Kidney (tissue), 22 donors: ENCODE measurements around the gene GNAT2. TPM values are rescaled to one million over a fixed set of nuclear protein-coding genes. Genes with fewer than 3 reads are reported as not detected.
A peak's percentile ranks its signal among the peaks of the same experiment; 100 is the strongest.

Source experiments
- DNase-seq, 5 donors: peaks; one replicate each; pipeline ENCODE4 v3.0.0-alpha.2; 2013 to 2020
- FAIRE-seq: peaks from 2 replicates; lab custom pipeline; 2012; peaks lifted over from hg19 to GRCh38; lab: Jason Lieb, UNC
- H3K27ac ChIP-seq, 2 donors: one replicate each; pipeline ENCODE4 v1.7.0; 2013; ENCODE audit warnings: low read depth in 2 of 2, low read length in 2 of 2, inconsistent platforms in 1 of 2
- H3K27me3 ChIP-seq: one replicate; pipeline ENCODE4 v1.7.1; 2013; ENCODE audit warnings: low read length, inconsistent platforms; ENCODE audit not compliant: control insufficient read depth, insufficient read depth
- H3K36me3 ChIP-seq, 3 donors: one replicate each; pipeline versions ENCODE4 v1.7.0 to v1.7.1; 2013; ENCODE audit warnings: low read length in 3 of 3, control low read depth in 1 of 3, inconsistent platforms in 1 of 3; ENCODE audit not compliant: insufficient read depth in 3 of 3, control insufficient read depth in 2 of 3
- H3K4me1 ChIP-seq, 3 donors: one replicate each; pipeline versions ENCODE4 v1.7.0 to v1.7.1; 2013; ENCODE audit warnings: low read length in 3 of 3, inconsistent platforms in 1 of 3, low read depth in 1 of 3; ENCODE audit not compliant: control insufficient read depth in 2 of 3, insufficient read depth in 2 of 3
- H3K4me3 ChIP-seq, 3 donors: one replicate each; pipeline versions ENCODE4 v1.7.0 to v1.8.1; 2013; ENCODE audit warnings: low read length in 3 of 3, control low read depth in 1 of 3, inconsistent platforms in 1 of 3
- H3K9ac ChIP-seq, 3 donors: one replicate each; pipeline versions ENCODE4 v1.7.0 to v1.7.1; 2013; ENCODE audit warnings: low read length in 3 of 3, control low read depth in 1 of 3, inconsistent platforms in 1 of 3
- H3K9me3 ChIP-seq, 3 donors: one replicate each; pipeline versions ENCODE4 v1.7.0 to v1.7.1; 2013; ENCODE audit warnings: low read length in 3 of 3, control low read depth in 1 of 3, inconsistent platforms in 1 of 3; ENCODE audit not compliant: control insufficient read depth in 2 of 3, insufficient read depth in 1 of 3
- CTCF ChIP-seq: IDR thresholded peaks from 3 replicates; pipeline ENCODE4 v1.5.1; 2012; ENCODE audit warnings: mild to moderate bottlenecking, moderate library complexity, borderline replicate concordance; ENCODE audit not compliant: insufficient read depth; ENCODE audit errors: extremely low read depth
- intact Hi-C: fragments of 100-400 bp; cut with DNase I; formaldehyde crosslinking; loops from one replicate; pipeline ENCODE4 v1.11.1; 2022
- long read RNA-seq, 10 donors: library from polyadenylated mRNA in 1 of 10; unstranded in 1 of 10; transcript quantifications; one replicate each; pipeline ENCODE4 v2.0.0 and lab custom pipeline, GENCODE V29; 2021 to 2026
- polyA plus RNA-seq: library from polyadenylated mRNA; stranded (reverse); fragments of 350-450 nt; fragmentation: Illumina TruSeq; extraction: RNeasy Lipid Tissue Mini Kit (QIAGEN cat#74804); gene quantifications from one replicate; pipeline ENCODE4 v1.2.3, GENCODE V29; 2014; ENCODE audit warnings: low read depth, low replicate concordance; ENCODE audit not compliant: insufficient read depth
- total RNA-seq: library from RNA; stranded (reverse); fragmentation: NEBNext Ultra II Directional; extraction: Animal tissue kit (Norgen Biotek cat#: 25700); gene quantifications from one replicate; pipeline ENCODE4 v1.2.1, GENCODE V29; 2021
- donor health status: control.
- donor health status: control.
- donor health status: control.
- donor health status: control.
- donor health status: control.
- donor health status: DM: yes; HTN: yes; CAD: no.
- donor health status: Normal renal cell carcinoma (clear cell type).

GNAT2 gene
- total RNA-seq (not detected), polyA plus RNA-seq (not detected)
- long read RNA-seq, donor 1 = 0 reads
- long read RNA-seq, donor 2 = 0 reads
- long read RNA-seq, donor 3 = 0 reads
- long read RNA-seq, donor 4 = 0 reads
- long read RNA-seq, donor 5 = 0 reads
- long read RNA-seq, donor 6 = 0 reads
- long read RNA-seq, donor 7, partial matches to known transcripts = 0 of 3 reads
- long read RNA-seq, donor 7, other reads (novel, unspliced or antisense) = 3 of 3 reads
- long read RNA-seq, donor 8 = 0 reads
- long read RNA-seq, donor 9 = 0 reads
- long read RNA-seq, donor 10 = 0 reads

GRCh38 chr1:109619576-109620400 is at the start of gene GNAT2, which contains the start of gene AMPD2:
TSS of gene GNAT2 (minus strand) at chr1:109619616. CDS start at chr1:109612870, 6,746 bp downstream.
TSS of gene AMPD2 (plus strand) at chr1:109619837. CDS start at chr1:109621176, 1,339 bp downstream.
- Histone ChIP-seq H3K9ac (peak within 1 kb of the TSS; percentile 41 to 99 (median 84)), H3K27me3 (no peaks in the 10 kb centered on the region), H3K4me1 (peaks cover 3 to 34% (median 6%) of the 10 kb centered on the region in 3 donors), H3K4me3 (peak within 1 kb of the TSS; percentile 66 to 95 (median 88)), H3K27ac (peak within 1 kb of the TSS; percentile 80 to 87), H3K36me3 (no peaks in the 10 kb centered on the region), H3K9me3 (no peaks in the 10 kb centered on the region)
- intact Hi-C loops = loop anchor here (10.0 kb wide), 1 partner anchor 85 kb away; the partner anchor contains the start of gene GPR61
- FAIRE-seq = no peak
- peak; percentile 70 to 91 (median 85) for DNase-seq
- no peak for TF ChIP-seq CTCF

GRCh38 chr1:109668123-109668775 is 48.8 kb upstream of the GNAT2 start:
- intact Hi-C loops = no loop called here
- peaks cover 0 to 5% (median 2%) of the 10 kb centered on the region in 3 donors for H3K4me1 ChIP-seq
- no peaks in the 10 kb centered on the region for H3K9me3 ChIP-seq
- peak overlapping the region; percentile 50 to 65 (median 53) for H3K4me3 ChIP-seq
- no peak for TF ChIP-seq CTCF
- no peak for FAIRE-seq
- no peaks in the 10 kb centered on the region for H3K27me3 ChIP-seq
- H3K36me3 ChIP-seq = no peaks in the 10 kb centered on the region
- peak in 2 of 5 donors; percentile 28 to 61 for DNase-seq
- peak overlapping the region in 2 of 3 donors; percentile 25 to 46 for H3K9ac ChIP-seq
- H3K27ac ChIP-seq = no peak overlapping the region

- DNase-seq = peak; percentile 95 to 98 (median 96)
- TF ChIP-seq CTCF = no peak
- Histone ChIP-seq H3K9ac (peak within 1 kb of the TSS in 2 of 3 donors; percentile 25 to 49), H3K4me1 (peaks cover 0 to 5% (median 2%) of the 10 kb centered on the region in 3 donors), H3K27ac (no peak within 1 kb of the TSS), H3K9me3 (no peaks in the 10 kb centered on the region), H3K36me3 (no peaks in the 10 kb centered on the region), H3K4me3 (peak within 1 kb of the TSS; percentile 50 to 65 (median 53)), H3K27me3 (no peaks in the 10 kb centered on the region)
- FAIRE-seq = no peak
- intact Hi-C loops = no loop called here
Observed at GRCh38 chr1:109667452-109668122, 48.2 kb upstream of the GNAT2 start, which contains the start of gene GSTM2. TSS of gene GSTM2 (plus strand) at chr1:109668057. CDS start at chr1:109668116, 59 bp downstream.
